ENCODE results near the gene SAMD9.
A peak's percentile ranks its signal among the peaks of the same experiment; 100 is the strongest.

Gene SAMD9

GRCh38 chr7:93147363-93147762, 29.6 kb upstream of the SAMD9 start:
- Histone ChIP-seq H3K9ac (no peak overlapping the region), H3K9me3 (ENCODE audit: control insufficient read depth, low read length) (no peaks in the 10 kb centered on the region), H2AFZ (peak overlapping the region; percentile 4), H3K4me3 (ENCODE audit: low read depth, low read length) (peak overlapping the region; percentile 52), H3K27me3 (ENCODE audit: control insufficient read depth, insufficient read depth, low read length) (no peaks in the 10 kb centered on the region), H3K4me1 (no peaks in the 10 kb centered on the region), H3K79me2 (no peaks in the 10 kb centered on the region), H3K27ac (no peak overlapping the region), H3K36me3 (ENCODE audit: control insufficient read depth, insufficient read depth, low read length) (no peaks in the 10 kb centered on the region), H3K4me2 (ENCODE audit: low read length) (peak overlapping the region; percentile 36)
- TF ChIP-seq CTCF (IDR thresholded peaks at IDR 0.05): no peak

GRCh38 chr7:93146472-93147141, 28.8 kb upstream of the SAMD9 start:
- Histone ChIP-seq H3K79me2 (no peaks in the 10 kb centered on the region), H3K36me3 (ENCODE audit: control insufficient read depth, insufficient read depth, low read length) (no peaks in the 10 kb centered on the region), H2AFZ (no peak overlapping the region), H3K9me3 (ENCODE audit: control insufficient read depth, low read length) (no peaks in the 10 kb centered on the region), H3K4me3 (ENCODE audit: low read depth, low read length) (no peak overlapping the region), H3K4me2 (ENCODE audit: low read length) (no peak overlapping the region), H3K27ac (no peak overlapping the region), H3K27me3 (ENCODE audit: control insufficient read depth, insufficient read depth, low read length) (no peaks in the 10 kb centered on the region), H3K9ac (no peak overlapping the region), H3K4me1 (no peaks in the 10 kb centered on the region)
- TF ChIP-seq CTCF (IDR thresholded peaks at IDR 0.05): no peak

GRCh38 chr7:93146036-93146435, 28.3 kb upstream of the SAMD9 start:
- no peak overlapping the region for H2AFZ ChIP-seq
- no peaks in the 10 kb centered on the region for H3K4me1 ChIP-seq
- no peak for TF ChIP-seq CTCF (IDR thresholded peaks at IDR 0.05)
- H3K4me3 ChIP-seq (ENCODE audit: low read depth, low read length): no peak overlapping the region
- no peaks in the 10 kb centered on the region for H3K79me2 ChIP-seq
- no peaks in the 10 kb centered on the region for H3K27me3 ChIP-seq (ENCODE audit: control insufficient read depth, insufficient read depth, low read length)
- no peak overlapping the region for H3K27ac ChIP-seq
- no peak overlapping the region for H3K4me2 ChIP-seq (ENCODE audit: low read length)
- H3K9me3 ChIP-seq (ENCODE audit: control insufficient read depth, low read length): no peaks in the 10 kb centered on the region
- no peaks in the 10 kb centered on the region for H3K36me3 ChIP-seq (ENCODE audit: control insufficient read depth, insufficient read depth, low read length)
- no peak overlapping the region for H3K9ac ChIP-seq

GRCh38 chr7:93145354-93145753, 27.6 kb upstream of the SAMD9 start:
- Histone ChIP-seq H3K27me3 (ENCODE audit: control insufficient read depth, insufficient read depth, low read length) (no peaks in the 10 kb centered on the region), H3K79me2 (no peaks in the 10 kb centered on the region), H3K9me3 (ENCODE audit: control insufficient read depth, low read length) (no peaks in the 10 kb centered on the region), H3K4me3 (ENCODE audit: low read depth, low read length) (no peak overlapping the region), H3K4me2 (ENCODE audit: low read length) (no peak overlapping the region), H2AFZ (no peak overlapping the region), H3K9ac (no peak overlapping the region), H3K27ac (no peak overlapping the region), H3K4me1 (no peaks in the 10 kb centered on the region), H3K36me3 (ENCODE audit: control insufficient read depth, insufficient read depth, low read length) (no peaks in the 10 kb centered on the region)
- no peak for TF ChIP-seq CTCF (IDR thresholded peaks at IDR 0.05)

- Histone ChIP-seq H2AFZ (no peak overlapping the region), H3K4me2 (ENCODE audit: low read length) (no peak overlapping the region), H3K9ac (no peak overlapping the region), H3K4me3 (ENCODE audit: low read depth, low read length) (no peak overlapping the region), H3K4me1 (no peaks in the 10 kb centered on the region), H3K79me2 (no peaks in the 10 kb centered on the region), H3K9me3 (ENCODE audit: control insufficient read depth, low read length) (no peaks in the 10 kb centered on the region), H3K27ac (no peak overlapping the region), H3K36me3 (ENCODE audit: control insufficient read depth, insufficient read depth, low read length) (no peaks in the 10 kb centered on the region), H3K27me3 (ENCODE audit: control insufficient read depth, insufficient read depth, low read length) (no peaks in the 10 kb centered on the region)
- no peak for TF ChIP-seq CTCF (IDR thresholded peaks at IDR 0.05)
These were observed 24.3 kb upstream of the SAMD9 start for GRCh38 chr7:93142127-93142526.

Measured in parathyroid adenoma (tissue), 2 donors.